ENCODE results near the gene DGCR6.
"Not testable (repeated sequence)": the region's sequence is repeated elsewhere in the genome, so short reads cannot be mapped to it uniquely, and the experiment has no call there.

DGCR6 gene

GRCh38 chr22:18905540-18906409 lies at the start of gene DGCR6:
Gene DGCR6 (plus strand): TSS chr22:18906320. CDS start chr22:18906375, 55 bp downstream.
- no peak for DNase-seq

- not testable (repeated sequence) for DNase-seq
Observed at GRCh38 chr22:18859314-18859713, 46.8 kb upstream of the DGCR6 start.

- DNase-seq = not testable (repeated sequence)
Observed at GRCh38 chr22:18881260-18881659, 24.9 kb upstream of the DGCR6 start.

GRCh38 chr22:18884465-18884864 lies 21.7 kb upstream of the DGCR6 start:
- DNase-seq = not testable (repeated sequence)

DNA sequence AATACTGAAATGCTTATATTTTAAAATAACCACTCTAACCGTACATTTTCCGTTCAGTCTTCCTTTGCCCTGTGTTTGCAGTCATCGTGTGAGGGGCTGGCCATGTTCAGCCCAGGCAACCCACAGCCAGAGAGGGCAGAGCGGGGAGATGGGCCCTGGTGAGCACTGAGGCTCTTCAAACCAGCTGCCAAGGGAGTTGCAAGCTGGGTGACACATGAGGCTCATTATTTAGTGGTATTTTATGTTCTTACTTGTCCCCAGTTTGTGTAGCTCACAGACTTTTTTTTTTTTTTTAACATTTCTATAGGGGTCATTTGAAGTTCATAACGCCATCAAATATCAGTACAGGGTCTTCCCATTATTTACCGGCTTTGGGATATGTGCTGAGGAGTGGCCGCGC lies 18.0 kb upstream of the DGCR6 start:
- DNase-seq = no peak

GRCh38 chr22:18890510-18891192 lies 15.5 kb upstream of the DGCR6 start:
- not testable (repeated sequence) for DNase-seq

- DNase-seq = not testable (repeated sequence)
Observed at GRCh38 chr22:18893775-18894174, 12.3 kb upstream of the DGCR6 start.

DNA sequence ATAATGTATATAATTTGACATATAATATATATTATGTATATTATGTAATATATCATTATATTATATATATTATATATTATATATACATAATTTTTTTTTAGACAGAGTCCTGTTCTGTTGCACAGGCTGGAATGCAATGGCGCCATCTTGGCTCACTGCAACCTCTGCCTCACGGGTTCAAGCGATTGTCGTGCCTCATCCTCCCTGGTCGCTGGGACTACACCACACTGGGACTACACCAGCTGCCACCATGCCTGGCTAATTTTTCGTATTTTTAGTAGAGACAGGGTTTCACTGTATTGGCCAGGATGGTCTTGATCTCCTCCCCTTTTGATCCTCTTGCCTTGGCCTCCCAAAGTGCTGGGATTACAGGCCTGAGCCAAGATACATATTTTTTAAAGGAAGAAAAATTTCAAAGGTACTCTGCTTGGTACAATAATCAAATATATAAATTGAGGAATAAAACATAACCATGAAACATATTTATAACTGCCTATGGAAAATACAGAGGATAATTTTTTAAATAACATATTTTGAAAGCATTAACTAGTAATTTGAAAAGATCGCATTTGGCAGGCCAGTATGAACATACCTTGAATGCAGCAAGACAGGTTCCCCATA lies 10.0 kb upstream of the DGCR6 start:
- DNase-seq = not testable (repeated sequence)

GRCh38 chr22:18906410-18906745 lies 258 bp downstream of the DGCR6 start:
- DNase-seq = not testable (repeated sequence)

DNA sequence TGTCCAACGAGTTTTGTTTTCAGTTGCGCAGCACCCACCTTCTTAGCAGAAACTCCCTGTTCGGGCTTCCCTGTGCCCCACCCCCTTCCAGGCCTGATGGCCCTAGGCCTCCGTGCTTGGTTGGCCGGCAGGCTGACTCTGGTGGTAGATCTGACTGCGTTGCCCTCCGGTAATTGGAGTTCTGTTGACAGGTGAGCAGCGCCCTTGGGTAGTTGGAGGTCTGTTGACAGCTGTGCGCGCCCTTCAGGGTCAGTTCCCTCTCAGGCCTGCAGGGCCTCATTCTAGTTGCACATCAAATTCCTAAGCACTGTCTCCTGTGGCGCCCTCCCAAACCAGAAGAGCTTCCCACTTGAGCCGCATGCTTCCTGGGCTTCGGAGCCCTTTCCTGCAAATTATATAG lies 776 bp downstream of the DGCR6 start:
- DNase-seq = no peak

DNA sequence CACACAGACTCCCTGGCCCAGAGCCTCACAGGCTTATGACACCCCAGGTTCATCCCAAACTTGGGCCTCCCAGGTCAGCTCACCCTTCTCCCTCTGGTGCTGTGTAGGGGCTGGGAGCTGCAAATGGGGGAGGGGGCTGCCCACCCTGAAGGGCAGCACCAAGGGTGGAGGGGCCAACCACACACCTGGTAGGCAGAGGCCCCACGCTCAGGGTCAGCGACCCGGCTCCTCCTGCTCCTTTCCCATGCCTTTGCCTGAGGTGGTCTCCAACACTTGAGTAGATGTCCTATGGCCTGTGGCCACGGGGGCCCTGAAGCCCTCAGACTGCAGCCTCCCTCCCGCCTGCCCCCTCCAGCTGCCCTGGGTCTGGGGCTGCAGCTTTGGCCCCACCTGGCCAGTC lies 3.4 kb downstream of the DGCR6 start:
- no peak for DNase-seq

DNA sequence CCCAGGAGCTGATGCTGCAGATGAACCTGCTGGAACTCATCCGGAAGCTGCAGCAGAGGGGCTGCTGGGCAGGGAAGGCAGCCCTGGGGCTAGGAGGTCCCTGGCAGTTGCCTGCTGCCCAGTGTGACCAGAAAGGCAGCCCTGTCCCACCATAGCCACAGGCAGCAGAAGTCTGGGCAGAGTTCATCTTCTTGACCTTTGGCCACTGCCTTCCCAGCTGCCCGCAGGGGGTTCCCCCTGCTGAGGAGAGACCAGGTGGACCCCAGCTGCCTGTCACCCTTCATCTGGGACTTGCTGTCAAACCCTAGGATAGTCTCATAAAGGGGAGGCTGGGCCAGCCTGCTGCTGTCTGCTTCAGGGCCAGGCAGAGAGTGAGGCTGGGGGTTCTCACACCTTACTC lies 5.4 kb downstream of the DGCR6 start:
- DNase-seq = not testable (repeated sequence)

- not testable (repeated sequence) for DNase-seq
Observed at GRCh38 chr22:18912264-18912946, 6.3 kb downstream of the DGCR6 start.

GRCh38 chr22:18914558-18914957 lies 8.4 kb downstream of the DGCR6 start:
- not testable (repeated sequence) for DNase-seq

- not testable (repeated sequence) for DNase-seq
Observed at GRCh38 chr22:18915550-18915949, 9.4 kb downstream of the DGCR6 start.

DNA sequence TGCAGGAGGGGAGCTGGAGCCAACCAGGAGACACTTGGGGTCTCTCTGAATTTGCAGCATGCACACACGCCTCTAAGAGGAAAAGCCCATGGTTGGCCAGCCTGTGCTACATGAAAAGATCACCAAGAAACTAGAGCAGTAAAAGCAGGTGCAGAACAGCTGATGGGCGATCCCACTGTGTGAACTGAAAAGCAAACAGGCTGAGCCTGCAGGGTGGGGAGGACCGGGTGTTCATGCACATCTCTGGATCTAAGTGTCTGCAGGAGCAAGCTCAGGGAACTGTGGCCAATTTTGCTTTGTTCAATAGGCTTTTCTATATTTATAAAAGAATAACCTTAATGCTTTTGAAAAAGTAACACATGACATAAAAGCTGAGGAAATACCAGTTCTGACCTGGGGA lies 11.7 kb downstream of the DGCR6 start:
- not testable (repeated sequence) for DNase-seq

- not testable (repeated sequence) for DNase-seq
Observed at GRCh38 chr22:18920257-18920902, 14.3 kb downstream of the DGCR6 start.

- DNase-seq = no peak
Observed at GRCh38 chr22:18925368-18926064, 19.4 kb downstream of the DGCR6 start.

GRCh38 chr22:18927020-18927419 lies 20.9 kb downstream of the DGCR6 start:
- DNase-seq = no peak

GRCh38 chr22:18927573-18927972 lies 21.5 kb downstream of the DGCR6 start:
- no peak for DNase-seq

GRCh38 chr22:18929459-18929858 lies 23.3 kb downstream of the DGCR6 start:
- DNase-seq = no peak
